GM12878 (cell line): Measurements from ENCODE around the gene AGAP2. TPM values are rescaled to one million over a fixed set of nuclear protein-coding genes. Genes with fewer than 3 reads are reported as not detected.

ENCODE experiments used
- ATAC-seq: fragments of 200-7000 bp; cut with Tn5 transposase; 3 replicates; pipeline ENCODE4 v1.9.1; 2020; ENCODE audit warnings: mild to moderate bottlenecking, moderate library complexity
- BruUV-seq: library from RNA; stranded (reverse); fragments of 400-500 nt; replicated peaks from 2 replicates; lab custom pipeline; 2021; lab: Mats Ljungman, UMichigan
- CTCF ChIA-PET: fragments of 300-600 bp; sonication (Branson Sonifier 250); formaldehyde crosslinking; extraction: SDS; loops from one replicate; lab custom pipeline; 2021; ENCODE audit warnings: inconsistent platforms; lab: Yijun Ruan, JAX
- POLR2A ChIA-PET: fragments of 350-600 bp; formaldehyde crosslinking; extraction: SDS; loops from one replicate; lab custom pipeline; 2021; ENCODE audit warnings: inconsistent platforms; lab: Charles Lee
- RAD21 ChIA-PET: fragments of 300-600 bp; sonication (Branson Sonifier 250); formaldehyde crosslinking; loops from one replicate; lab custom pipeline; 2023; ENCODE audit warnings: antibody characterized with exemption; ENCODE audit not compliant: unreplicated experiment; lab: Charles Lee
- SMC1A ChIA-PET: fragments of 300-600 bp; sonication (Branson Sonifier 250); formaldehyde crosslinking; loops from one replicate; lab custom pipeline; 2023; ENCODE audit not compliant: unreplicated experiment, uncharacterized antibody; lab: Charles Lee
- DNase-seq: peaks from one replicate; pipeline ENCODE4 v3.0.0-alpha.2; 2011; ENCODE audit warnings: low read depth, low spot score
- FAIRE-seq: peaks from 3 replicates; lab custom pipeline; 2011; peaks lifted over from hg19 to GRCh38; lab: Jason Lieb, UNC
- H2AFZ ChIP-seq: 2 replicates; pipeline ENCODE4 v1.6.0; 2011; ENCODE audit warnings: low read depth, low read length, control low read depth; ENCODE audit not compliant: control insufficient read depth
- H3K27ac ChIP-seq: 2 replicates; pipeline ENCODE4 v1.5.1; 2011; ENCODE audit warnings: control low read depth; ENCODE audit not compliant: control insufficient read depth, insufficient read depth
- H3K27me3 ChIP-seq, 2 experiments: replicated peaks in 1 of 2; 2 replicates each; pipeline versions ENCODE4 v1.6.0 to v1.6.1; 2011; ENCODE audit warnings: low read length in 1 of 2; ENCODE audit not compliant: control insufficient read depth in 2 of 2, insufficient read depth in 2 of 2
- H3K36me3 ChIP-seq, 2 experiments: 2 replicates each; pipeline ENCODE4 v1.5.1; 2011; ENCODE audit warnings: low read length in 1 of 2; ENCODE audit not compliant: control insufficient read depth in 2 of 2, insufficient read depth in 2 of 2
- H3K4me1 ChIP-seq: 2 replicates; pipeline ENCODE4 v1.6.1; 2011; ENCODE audit warnings: mild to moderate bottlenecking, low read length, moderate library complexity, mixed read lengths; ENCODE audit not compliant: control insufficient read depth, insufficient read depth
- H3K4me2 ChIP-seq: 2 replicates; pipeline ENCODE4 v1.6.0; 2011; ENCODE audit warnings: control low read depth; ENCODE audit not compliant: control insufficient read depth, insufficient read depth
- H3K4me3 ChIP-seq: fragments of 200-600 bp; sonication (generic); 2 replicates; pipeline ENCODE4 v1.5.1; 2016
- H3K79me2 ChIP-seq: 2 replicates; pipeline ENCODE4 v1.6.0; 2011; ENCODE audit warnings: low read length; ENCODE audit not compliant: control insufficient read depth, insufficient read depth
- H3K9ac ChIP-seq: 2 replicates; pipeline ENCODE4 v1.8.0; 2011; ENCODE audit warnings: low read length, control low read depth, mixed read lengths; ENCODE audit not compliant: control insufficient read depth, insufficient read depth
- H3K9me3 ChIP-seq: replicated peaks from 3 replicates; pipeline ENCODE4 v1.5.1; 2011; ENCODE audit warnings: mild to moderate bottlenecking, low read length; ENCODE audit not compliant: control insufficient read depth, insufficient read depth
- H4K20me1 ChIP-seq: 2 replicates; pipeline ENCODE4 v1.6.0; 2011; ENCODE audit not compliant: control insufficient read depth, insufficient read depth
- ETV6 ChIP-seq, 2 experiments: fragments of 450-650 bp in 1 of 2; IDR thresholded peaks in 1 of 2; conservative IDR thresholded peaks in 1 of 2; 2 replicates each; pipeline ENCODE4 v1.6.1; 2014; ENCODE audit warnings: antibody characterized with exemption in 1 of 2, borderline replicate concordance in 1 of 2, low read depth in 1 of 2, mild to moderate bottlenecking in 1 of 2, moderate library complexity in 1 of 2
- NFXL1 ChIP-seq: fragments of 450-650 bp; IDR thresholded peaks from 2 replicates; pipeline ENCODE4 v1.6.1; 2017; ENCODE audit warnings: antibody characterized with exemption, mild to moderate bottlenecking, borderline replicate concordance
- PRDM15 ChIP-seq: fragments of 450-650 bp; formaldehyde crosslinking; IDR thresholded peaks from 2 replicates; pipeline ENCODE4 v1.4.0; 2020; ENCODE audit warnings: mild to moderate bottlenecking, moderate library complexity
- RELA ChIP-seq: fragments of 450-650 bp; IDR thresholded peaks from 2 replicates; pipeline ENCODE4 v1.8.0; 2014; ENCODE audit warnings: borderline replicate concordance; ENCODE audit not compliant: partially characterized antibody
- ZNF274 ChIP-seq: IDR thresholded peaks from one replicate; pipeline ENCODE4 v1.8.0; 2011; ENCODE audit not compliant: insufficient read length, insufficient read depth
- WGBS: methylation state at CpG from one replicate; pipeline ENCODE4 v1.1.6; 2016; ENCODE audit warnings: low lambda C conversion rate; ENCODE audit not compliant: insufficient replicate concordance, insufficient coverage; ENCODE audit errors: missing lambda C conversion rate; 5-methylcytosine and 5-hydroxymethylcytosine counted together
- in situ Hi-C: fragments of 300-500 bp; cut with MboI; formaldehyde crosslinking; loops from 9 replicates; pipeline ENCODE4 v1.14.3; 2018; ENCODE audit warnings: mixed read lengths
- intact Hi-C: fragments of 100-400 bp; cut with micrococcal nuclease; formaldehyde crosslinking; loops from one replicate; pipeline ENCODE4 v1.14.2; 2022; ENCODE audit not compliant: unreplicated experiment
- polyA plus RNA-seq, 11 experiments: library from polyadenylated mRNA; depleted of rRNA in 4 of 11; unstranded in 6 of 11; stranded (reverse) in 5 of 11; fragments of >200 nt; fragmentation: Nextera tagmentation in 4 of 11; fragmentation: Illumina TruSeq in 1 of 11; extraction: Ambion mirVana in 4 of 11; extraction: Trizol in 1 of 11; gene quantifications; 1 replicate in 1 of 11; 2 replicates in 10 of 11; pipeline versions ENCODE4 v1.2.1 to v1.2.3, GENCODE V29; 2011 to 2016; ENCODE audit warnings: inconsistent platforms in 2 of 11, missing spikeins in 2 of 11, low read depth in 1 of 11
- total RNA-seq, 4 experiments: library from RNA; depleted of rRNA in 3 of 4; stranded (reverse); fragments of >200 nt in 3 of 4; fragmentation: Illumina TruSeq in 1 of 4; extraction: Trizol in 1 of 4; gene quantifications; 2 replicates each; pipeline versions ENCODE4 v1.2.1 to v1.2.3, GENCODE V29; 2013 to 2021

The AGAP2 gene
- total and polyA plus RNA-seq, 10 of the 15 experiments (the other 5 are each of a cell fraction or from before 2014, with no cell fraction given) = 0.29 to 19.8 (median 11.0) TPM

GRCh38 chr12:57718641-57719528 is 19.7 kb downstream of the AGAP2 start:
- intact Hi-C loops = no loop called here
- WGBS = 99% methylated on average over 15 of the region's 15 CpGs
- BruUV-seq = no TSS peak
- SMC1A ChIA-PET = interaction anchor here (0.6 kb wide), 1 partner anchor 218 kb away, joined by 3 read pairs; no protein-coding TSS in a partner anchor
- no peaks in the 10 kb centered on the region for H3K79me2 ChIP-seq
- no peak overlapping the region for H3K4me2 ChIP-seq
- no peaks in the 10 kb centered on the region for H3K4me1 ChIP-seq
- no peaks in the 10 kb centered on the region for H3K9me3 ChIP-seq
- ATAC-seq (no peak), FAIRE-seq (no peak), DNase-seq (no peak)
- H3K27me3 ChIP-seq = no peaks in the 10 kb centered on the region
- no peak overlapping the region for H3K27ac ChIP-seq
- TF ChIP-seq PRDM15 (CRISPR knock-in tag) = no peak
- TF ChIP-seq RELA = no peak
- TF ChIP-seq ZNF274 = no peak
- TF ChIP-seq ETV6 (conservative IDR thresholded peaks at IDR 0.05 in 1 of 2, IDR thresholded peaks at IDR 0.05 in 1 of 2; ENCODE audit: borderline replicate concordance in 1 of 2, low read depth in 1 of 2) = no peak
- no peak for TF ChIP-seq NFXL1
- CTCF ChIA-PET = no interaction called here
- no peak overlapping the region for H3K4me3 ChIP-seq
- in situ Hi-C loops = no loop called here
- no peak overlapping the region for H3K9ac ChIP-seq
- peaks cover 14 to 20% of the 10 kb centered on the region in 2 experiments for H3K36me3 ChIP-seq
- POLR2A ChIA-PET = no interaction called here
- H2AFZ ChIP-seq = no peak overlapping the region
- H4K20me1 ChIP-seq = no peaks in the 10 kb centered on the region
- RAD21 ChIA-PET = no interaction called here
